Esophagus squamous epithelium (tissue), 4 donors: ENCODE results near the gene MCU.

Experiments
- POLR2A ChIP-seq, 4 donors: fragments of 450-650 bp; IDR thresholded peaks; one replicate each; pipeline ENCODE4 v1.6.1; 2017; ENCODE audit warnings: antibody characterized with exemption in 4 of 4, mild to moderate bottlenecking in 4 of 4, moderate library complexity in 3 of 4
- TF ChIP-seq, protein P1 (sequence below), 6 experiments: fragments of 450-650 bp in 4 of 6; fragments of 200-600 bp in 2 of 6; sonication (generic) in 2 of 6; IDR thresholded peaks; one replicate each; pipeline ENCODE4 v1.5.1; 2016 to 2019; ENCODE audit warnings: antibody characterized with exemption in 6 of 6, mild to moderate bottlenecking in 4 of 6, moderate library complexity in 4 of 6

GRCh38 chr10:72851509-72851908 is 159.6 kb downstream of the MCU start:
- TF ChIP-seq, protein P1, sequence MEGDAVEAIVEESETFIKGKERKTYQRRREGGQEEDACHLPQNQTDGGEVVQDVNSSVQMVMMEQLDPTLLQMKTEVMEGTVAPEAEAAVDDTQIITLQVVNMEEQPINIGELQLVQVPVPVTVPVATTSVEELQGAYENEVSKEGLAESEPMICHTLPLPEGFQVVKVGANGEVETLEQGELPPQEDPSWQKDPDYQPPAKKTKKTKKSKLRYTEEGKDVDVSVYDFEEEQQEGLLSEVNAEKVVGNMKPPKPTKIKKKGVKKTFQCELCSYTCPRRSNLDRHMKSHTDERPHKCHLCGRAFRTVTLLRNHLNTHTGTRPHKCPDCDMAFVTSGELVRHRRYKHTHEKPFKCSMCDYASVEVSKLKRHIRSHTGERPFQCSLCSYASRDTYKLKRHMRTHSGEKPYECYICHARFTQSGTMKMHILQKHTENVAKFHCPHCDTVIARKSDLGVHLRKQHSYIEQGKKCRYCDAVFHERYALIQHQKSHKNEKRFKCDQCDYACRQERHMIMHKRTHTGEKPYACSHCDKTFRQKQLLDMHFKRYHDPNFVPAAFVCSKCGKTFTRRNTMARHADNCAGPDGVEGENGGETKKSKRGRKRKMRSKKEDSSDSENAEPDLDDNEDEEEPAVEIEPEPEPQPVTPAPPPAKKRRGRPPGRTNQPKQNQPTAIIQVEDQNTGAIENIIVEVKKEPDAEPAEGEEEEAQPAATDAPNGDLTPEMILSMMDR (IDR thresholded peaks at IDR 0.05) = no peak
- no peak for TF ChIP-seq POLR2A (IDR thresholded peaks at IDR 0.05)
